Peyer's patch (tissue), 4 donors: Measurements from ENCODE around the gene MAML2.

Source experiments
- CTCF ChIP-seq, 6 experiments: fragments of 450-650 bp in 4 of 6; fragments of 200-600 bp in 2 of 6; sonication (generic) in 1 of 6; IDR thresholded peaks; one replicate each; pipeline ENCODE4 v1.5.1; 2017 to 2019; ENCODE audit warnings: antibody characterized with exemption in 6 of 6, mild to moderate bottlenecking in 3 of 6, moderate library complexity in 1 of 6
- POLR2A ChIP-seq, 2 donors: fragments of 450-650 bp; IDR thresholded peaks; one replicate each; pipeline ENCODE4 v1.5.1; 2017; ENCODE audit warnings: antibody characterized with exemption in 2 of 2, mild to moderate bottlenecking in 2 of 2, moderate library complexity in 2 of 2

DNA sequence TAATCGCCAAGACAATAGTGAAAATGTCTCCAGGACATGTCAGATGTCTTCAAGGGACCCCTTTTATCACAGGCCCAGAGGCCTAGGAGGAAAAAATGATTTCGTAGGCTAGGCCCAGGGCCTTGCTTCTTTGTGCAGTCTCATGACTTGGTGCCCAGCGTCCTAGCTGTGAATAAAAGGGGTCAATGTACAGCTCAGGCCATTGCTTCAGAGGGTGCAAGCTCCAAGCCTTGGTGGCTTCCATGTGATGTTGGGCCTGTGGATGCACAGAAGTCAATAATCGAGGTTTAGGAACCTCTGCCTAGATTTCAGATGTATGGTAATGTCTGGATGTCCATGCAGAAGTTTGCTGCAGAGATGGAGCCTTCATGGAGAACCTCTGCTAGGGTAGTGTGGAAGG, 398.4 kb downstream of the MAML2 start:
- no peak for TF ChIP-seq CTCF (IDR thresholded peaks at IDR 0.05)
- TF ChIP-seq POLR2A (IDR thresholded peaks at IDR 0.05) = no peak
